Endodermal cell (in vitro differentiated cells): Measurements from ENCODE around the gene ADRM1. TPM values are rescaled to one million over a fixed set of nuclear protein-coding genes. Genes with fewer than 3 reads are reported as not detected.

Source experiments
- DNase-seq: peaks from one replicate; pipeline ENCODE4 v3.0.0-alpha.2; 2017
- H3K27ac ChIP-seq: 2 replicates; pipeline ENCODE4 v1.5.1; 2013; ENCODE audit warnings: mild to moderate bottlenecking, low read depth, low read length, moderate library complexity
- H3K27me3 ChIP-seq: 2 replicates; pipeline ENCODE4 v1.6.1; 2013; ENCODE audit warnings: mild to moderate bottlenecking, low read length, moderate library complexity; ENCODE audit not compliant: insufficient read depth, control insufficient read depth, poor library complexity, severe bottlenecking
- H3K36me3 ChIP-seq: 2 replicates; pipeline ENCODE4 v1.7.0; 2013; ENCODE audit warnings: mild to moderate bottlenecking, low read length, moderate library complexity; ENCODE audit not compliant: control insufficient read depth, insufficient read depth
- H3K4me1 ChIP-seq: one replicate; pipeline ENCODE4 v1.7.0; 2013; ENCODE audit warnings: low read length; ENCODE audit not compliant: control insufficient read depth, insufficient read depth
- H3K4me3 ChIP-seq: 2 replicates; pipeline ENCODE4 v1.5.1; 2013; ENCODE audit warnings: mild to moderate bottlenecking, low read length, moderate library complexity
- H3K9ac ChIP-seq: 2 replicates; pipeline ENCODE4 v1.6.1; 2013; ENCODE audit warnings: mild to moderate bottlenecking, low read length, moderate library complexity; ENCODE audit not compliant: poor library complexity, severe bottlenecking; ENCODE audit errors: extremely low read depth
- H3K9me3 ChIP-seq: 2 replicates; pipeline ENCODE4 v1.6.1; 2013; ENCODE audit warnings: mild to moderate bottlenecking, low read length, moderate library complexity; ENCODE audit not compliant: control insufficient read depth
- H3K27ac Mint-ChIP-seq: 2 replicates; pipeline ENCODE4 v1.8.0; 2020; ENCODE audit warnings: mixed read lengths
- H3K27me3 Mint-ChIP-seq: 2 replicates; pipeline ENCODE4 v1.8.0; 2021; ENCODE audit warnings: mild to moderate bottlenecking, mixed read lengths; ENCODE audit not compliant: insufficient read depth
- H3K36me3 Mint-ChIP-seq: 2 replicates; pipeline ENCODE4 v1.8.0; 2020; ENCODE audit warnings: low read depth, mixed read lengths
- H3K4me1 Mint-ChIP-seq: 2 replicates; pipeline ENCODE4 v1.8.0; 2020; ENCODE audit warnings: mixed read lengths
- H3K4me3 Mint-ChIP-seq: 2 replicates; pipeline ENCODE4 v1.8.0; 2020; ENCODE audit warnings: mild to moderate bottlenecking, moderate library complexity, mixed read lengths
- H3K9me3 Mint-ChIP-seq: 2 replicates; pipeline ENCODE4 v1.8.0; 2020; ENCODE audit warnings: mild to moderate bottlenecking, mixed read lengths
- whole genome bisulfite sequencing, 2 experiments: methylation state at CpG; one replicate each; pipeline versions ENCODE4 v1.1.5 to v1.1.7; 2013; ENCODE audit warnings: missing lambda C conversion rate in 2 of 2, mixed read lengths in 1 of 2; ENCODE audit not compliant: insufficient coverage in 1 of 2, insufficient read length in 1 of 2; 5-methylcytosine and 5-hydroxymethylcytosine counted together
- total RNA-seq, 2 donors: library from RNA; stranded (reverse); fragmentation: NEBNext Ultra II Directional in 1 of 2; extraction: Animal tissue kit (Norgen Biotek cat#: 25700) in 1 of 2; gene quantifications; 2 replicates in 1 of 2; 3 replicates in 1 of 2; pipeline ENCODE4 v1.2.1, GENCODE V29; 2021
- TF ChIP-seq, protein P1 (sequence below): fragments of 200-600 bp; sonication (generic); conservative IDR thresholded peaks from 2 replicates; pipeline ENCODE4 v1.5.0; 2021; ENCODE audit warnings: antibody characterized with exemption, mild to moderate bottlenecking

The ADRM1 gene
- total RNA-seq, 2 donors from 2014 or later, result 105 to 106 TPM

DNA sequence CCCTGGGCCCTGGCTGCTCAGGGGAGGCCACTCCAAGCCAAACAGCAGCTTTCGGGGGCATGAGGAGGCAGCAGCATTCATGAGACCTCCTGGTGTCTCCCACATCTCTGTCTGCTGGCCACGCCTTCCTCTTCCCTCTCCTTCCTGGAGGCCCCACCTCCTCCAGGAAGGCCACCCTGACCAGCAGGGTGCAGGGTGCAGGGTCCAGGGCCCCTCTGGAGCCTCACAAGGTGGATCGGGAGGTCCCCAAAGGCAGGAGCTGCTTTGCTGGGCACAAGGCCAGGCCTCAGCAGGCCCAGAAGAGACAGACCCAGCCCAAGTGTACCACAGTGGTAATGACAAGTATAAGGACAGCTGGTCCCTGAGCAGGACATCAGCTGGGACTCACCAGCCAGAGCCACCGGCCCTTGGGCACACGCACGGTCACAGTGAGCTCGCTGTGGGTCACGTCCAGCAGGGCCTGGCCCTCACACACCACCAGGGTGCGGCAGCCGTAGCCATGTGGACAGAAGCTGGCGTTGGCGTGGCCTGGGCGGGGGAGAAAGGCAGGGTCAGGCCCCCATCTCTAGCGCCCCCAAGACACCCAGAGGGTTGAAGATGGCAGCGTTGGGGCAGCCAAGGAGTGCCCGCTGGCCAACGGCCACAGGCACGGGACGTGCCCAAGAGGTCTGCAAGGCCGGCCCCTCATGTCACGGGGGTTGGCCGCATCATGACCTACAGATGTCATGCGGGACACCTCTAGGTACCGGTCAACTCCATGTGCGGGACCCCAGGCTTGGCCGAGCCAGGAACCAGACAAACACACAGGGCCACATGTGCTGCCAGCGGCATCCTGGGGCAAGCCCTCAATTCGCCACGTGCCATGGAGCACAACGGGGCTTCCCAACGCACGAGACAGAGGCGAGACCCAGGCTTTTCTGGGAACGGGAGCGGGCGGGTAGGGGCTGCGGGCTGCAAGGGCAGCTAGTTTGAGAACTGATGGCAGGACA lies 26.9 kb downstream of the ADRM1 start:
- Histone ChIP-seq H3K36me3 (peaks cover 48% of the 10 kb centered on the region), H3K27me3 (no peaks in the 10 kb centered on the region), H3K9me3 (no peaks in the 10 kb centered on the region), H3K9ac (no peak overlapping the region), H3K4me3 (no peak overlapping the region), H3K27ac (no peak overlapping the region), H3K4me1 (no peaks in the 10 kb centered on the region)
- H3K36me3 Mint-ChIP-seq, result peaks cover 50% of the 10 kb centered on the region
- WGBS, 2 experiments, result 96% methylated on average over 30 to 37 of the region's 37 CpGs
- TF ChIP-seq, protein P1, sequence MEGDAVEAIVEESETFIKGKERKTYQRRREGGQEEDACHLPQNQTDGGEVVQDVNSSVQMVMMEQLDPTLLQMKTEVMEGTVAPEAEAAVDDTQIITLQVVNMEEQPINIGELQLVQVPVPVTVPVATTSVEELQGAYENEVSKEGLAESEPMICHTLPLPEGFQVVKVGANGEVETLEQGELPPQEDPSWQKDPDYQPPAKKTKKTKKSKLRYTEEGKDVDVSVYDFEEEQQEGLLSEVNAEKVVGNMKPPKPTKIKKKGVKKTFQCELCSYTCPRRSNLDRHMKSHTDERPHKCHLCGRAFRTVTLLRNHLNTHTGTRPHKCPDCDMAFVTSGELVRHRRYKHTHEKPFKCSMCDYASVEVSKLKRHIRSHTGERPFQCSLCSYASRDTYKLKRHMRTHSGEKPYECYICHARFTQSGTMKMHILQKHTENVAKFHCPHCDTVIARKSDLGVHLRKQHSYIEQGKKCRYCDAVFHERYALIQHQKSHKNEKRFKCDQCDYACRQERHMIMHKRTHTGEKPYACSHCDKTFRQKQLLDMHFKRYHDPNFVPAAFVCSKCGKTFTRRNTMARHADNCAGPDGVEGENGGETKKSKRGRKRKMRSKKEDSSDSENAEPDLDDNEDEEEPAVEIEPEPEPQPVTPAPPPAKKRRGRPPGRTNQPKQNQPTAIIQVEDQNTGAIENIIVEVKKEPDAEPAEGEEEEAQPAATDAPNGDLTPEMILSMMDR, result no peak
- H3K27me3 Mint-ChIP-seq, result no peaks in the 10 kb centered on the region
- no peak overlapping the region for H3K27ac Mint-ChIP-seq
- no peak overlapping the region for H3K4me3 Mint-ChIP-seq
- no peaks in the 10 kb centered on the region for H3K4me1 Mint-ChIP-seq
- DNase-seq, result no peak
- H3K9me3 Mint-ChIP-seq, result peaks cover 3% of the 10 kb centered on the region

DNA sequence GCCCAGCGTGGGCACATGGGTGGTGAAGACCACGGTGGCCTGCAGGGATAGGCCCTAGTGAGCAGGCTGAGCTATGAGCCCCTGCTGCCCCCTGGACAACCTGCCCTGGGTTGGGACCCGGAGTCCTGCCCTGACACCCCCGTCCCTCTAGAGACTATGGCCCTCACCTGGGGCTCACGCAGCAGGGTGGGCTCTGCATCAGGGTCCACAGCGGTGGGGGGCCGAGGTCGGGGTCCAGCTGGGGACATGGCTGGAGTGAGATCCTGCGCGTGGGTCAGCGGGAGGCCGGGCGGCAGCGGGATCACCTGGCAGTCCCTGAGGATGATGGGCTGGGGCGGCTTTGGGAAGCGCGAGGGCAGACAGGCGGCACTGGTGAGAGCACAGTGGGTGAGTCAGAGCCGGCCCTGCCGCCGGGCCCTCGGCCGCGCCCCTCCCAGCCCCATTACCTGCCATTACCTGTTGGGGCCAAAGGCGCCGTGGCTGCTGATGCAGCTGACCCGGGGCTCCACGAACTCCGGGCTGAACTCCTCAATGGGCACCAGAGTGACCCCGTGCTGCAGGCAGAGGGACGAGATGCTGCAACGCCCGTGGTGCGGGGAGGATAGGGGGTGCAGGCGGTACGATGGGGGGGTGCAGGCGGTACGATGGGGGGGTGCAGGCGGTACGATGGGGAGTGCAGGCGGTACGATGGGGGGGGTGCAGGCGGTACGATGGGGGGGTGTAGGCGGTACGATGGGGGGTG lies 27.9 kb downstream of the ADRM1 start:
- Histone ChIP-seq H3K4me3 (no peak overlapping the region), H3K27ac (no peak overlapping the region), H3K27me3 (no peaks in the 10 kb centered on the region), H3K9me3 (no peaks in the 10 kb centered on the region), H3K9ac (no peak overlapping the region), H3K4me1 (no peaks in the 10 kb centered on the region), H3K36me3 (peaks cover 49% of the 10 kb centered on the region)
- no peak overlapping the region for H3K4me3 Mint-ChIP-seq
- H3K27me3 Mint-ChIP-seq, result no peaks in the 10 kb centered on the region
- TF ChIP-seq, protein P1, result no peak
- no peak for DNase-seq
- peaks cover 3% of the 10 kb centered on the region for H3K9me3 Mint-ChIP-seq
- no peaks in the 10 kb centered on the region for H3K4me1 Mint-ChIP-seq
- H3K27ac Mint-ChIP-seq, result no peak overlapping the region
- WGBS, 2 experiments, result 93 to 94% methylated on average over 16 to 37 of the region's 46 CpGs
- H3K36me3 Mint-ChIP-seq, result peaks cover 39% of the 10 kb centered on the region

GRCh38 chr20:62331347-62331746 lies 28.6 kb downstream of the ADRM1 start:
- Mint-ChIP-seq H3K27me3 (no peaks in the 10 kb centered on the region), H3K4me1 (no peaks in the 10 kb centered on the region), H3K9me3 (no peaks in the 10 kb centered on the region), H3K36me3 (peaks cover 37% of the 10 kb centered on the region), H3K4me3 (no peak overlapping the region), H3K27ac (no peak overlapping the region)
- Histone ChIP-seq H3K4me1 (no peaks in the 10 kb centered on the region), H3K36me3 (peaks cover 49% of the 10 kb centered on the region), H3K9me3 (no peaks in the 10 kb centered on the region), H3K27ac (no peak overlapping the region), H3K27me3 (no peaks in the 10 kb centered on the region), H3K9ac (no peak overlapping the region), H3K4me3 (no peak overlapping the region)
- TF ChIP-seq, protein P1, result no peak
- 97 to 99% methylated on average over 9 to 19 of the region's 19 CpGs for WGBS, 2 experiments
- no peak for DNase-seq
